Stimulated activated CD4-positive, alpha-beta T cell treated with anti-CD3 and anti-CD28 coated beads, TNF-alpha, amount 100 ng/mL, for 24 hours (primary cell): ENCODE data around the gene TMEM42.
A peak's percentile ranks its signal among the peaks of the same experiment; 100 is the strongest.
"Not testable (repeated sequence)": the region's sequence is repeated elsewhere in the genome, so short reads cannot be mapped to it uniquely, and the experiment has no call there.

Experiments
- DNase-seq, 3 experiments: peaks; one replicate each; pipeline ENCODE4 v3.0.0-alpha.2; 2020; ENCODE audit warnings: low read depth in 3 of 3

TMEM42 gene

GRCh38 chr3:44861412-44862225, at the start of gene TMEM42:
TSS of gene TMEM42 (plus strand) at chr3:44861912. CDS start at chr3:44861925, 13 bp downstream.
- peak; percentile 71 to 87 (median 73) for DNase-seq

GRCh38 chr3:44814751-44815150, 47.0 kb upstream of the TMEM42 start:
- no peak for DNase-seq

GRCh38 chr3:44816334-44816733, 45.4 kb upstream of the TMEM42 start:
- DNase-seq: not testable (repeated sequence)

- not testable (repeated sequence) for DNase-seq
Measured at GRCh38 chr3:44821206-44821605, 40.5 kb upstream of the TMEM42 start.

GRCh38 chr3:44825264-44825925, 36.3 kb upstream of the TMEM42 start:
- no peak for DNase-seq

GRCh38 chr3:44827196-44827595, 34.5 kb upstream of the TMEM42 start:
- DNase-seq: no peak

GRCh38 chr3:44831232-44831631, 30.5 kb upstream of the TMEM42 start:
- no peak for DNase-seq

- DNase-seq: no peak
Measured at GRCh38 chr3:44832032-44832431, 29.7 kb upstream of the TMEM42 start.

GRCh38 chr3:44832965-44833364, 28.7 kb upstream of the TMEM42 start:
- DNase-seq: no peak

GRCh38 chr3:44833394-44833793, 28.3 kb upstream of the TMEM42 start:
- no peak for DNase-seq

GRCh38 chr3:44835684-44836083, 26.0 kb upstream of the TMEM42 start:
- no peak for DNase-seq

GRCh38 chr3:44842376-44842775, 19.3 kb upstream of the TMEM42 start:
- DNase-seq: no peak

- DNase-seq: no peak
Measured at GRCh38 chr3:44845528-44846520, 15.9 kb upstream of the TMEM42 start.

- DNase-seq: no peak
Measured at GRCh38 chr3:44848634-44849033, 13.1 kb upstream of the TMEM42 start.

GRCh38 chr3:44856663-44857062, 5.0 kb upstream of the TMEM42 start:
- DNase-seq: not testable (repeated sequence)

- DNase-seq: no peak
Measured at GRCh38 chr3:44860117-44860516, 1.6 kb upstream of the TMEM42 start.

GRCh38 chr3:44862226-44862637, 520 bp downstream of the TMEM42 start:
- no peak for DNase-seq

GRCh38 chr3:44865272-44866035, 3.7 kb downstream of the TMEM42 start:
- DNase-seq: no peak

- DNase-seq: no peak
Measured at GRCh38 chr3:44867421-44868111, 5.9 kb downstream of the TMEM42 start.

- DNase-seq: no peak
Measured at GRCh38 chr3:44870375-44871061, 8.8 kb downstream of the TMEM42 start.
